Bronchial epithelial cell (primary cell): ENCODE data around the gene CA11. TPM values are rescaled to one million over a fixed set of nuclear protein-coding genes. Genes with fewer than 3 reads are reported as not detected.

ENCODE experiments used
- DNase-seq: peaks from one replicate; pipeline ENCODE4 v3.0.0-alpha.2; 2010; ENCODE audit warnings: low read depth
- FAIRE-seq: peaks from 2 replicates; lab custom pipeline; 2011; peaks lifted over from hg19 to GRCh38; lab: Jason Lieb, UNC
- H3K27me3 ChIP-seq: 2 replicates; pipeline ENCODE4 v1.5.1; 2011; ENCODE audit warnings: low read length; ENCODE audit not compliant: control insufficient read depth, insufficient read depth
- H3K36me3 ChIP-seq: 2 replicates; pipeline ENCODE4 v1.5.1; 2011; ENCODE audit warnings: low read length; ENCODE audit not compliant: control insufficient read depth, insufficient read depth
- H3K4me3 ChIP-seq: 2 replicates; pipeline ENCODE4 v1.5.1; 2011; ENCODE audit warnings: mild to moderate bottlenecking, low read depth, low read length, control low read depth
- total RNA-seq: library from RNA; depleted of rRNA; stranded (reverse); fragments of >200 nt; gene quantifications from 2 replicates; pipeline ENCODE4 v1.2.1, GENCODE V29; 2014
- TF ChIP-seq, protein P1 (sequence below): IDR thresholded peaks from 2 replicates; pipeline ENCODE4 v1.5.1; 2011; ENCODE audit warnings: mild to moderate bottlenecking, moderate library complexity, low read length, control low read depth, inconsistent platforms; ENCODE audit not compliant: insufficient read depth, severe bottlenecking

The CA11 gene
- total RNA-seq, 1 donor from 2014 or later, result 2.4 TPM

DNA sequence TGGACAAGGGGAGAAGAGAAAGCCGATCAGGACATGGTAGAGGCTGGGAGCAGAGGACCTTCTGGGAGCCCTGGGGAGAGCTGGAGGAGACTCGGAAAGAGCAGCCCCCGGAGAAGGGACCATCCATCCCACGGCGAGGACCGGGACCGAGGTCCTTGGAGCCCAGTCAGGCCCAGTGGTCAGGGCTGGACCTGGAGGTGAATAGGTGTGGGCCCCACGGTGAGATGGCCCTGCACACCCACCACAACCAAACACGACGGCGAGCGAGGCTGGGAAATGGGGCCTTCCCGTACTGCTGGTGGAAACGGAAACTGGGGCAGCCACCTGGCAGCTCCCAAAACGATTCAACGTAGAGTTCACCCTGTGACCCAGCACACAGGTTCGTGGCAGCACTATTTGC, 30.5 kb upstream of the CA11 start:
- FAIRE-seq (no peak), DNase-seq (no peak)
- TF ChIP-seq, protein P1, sequence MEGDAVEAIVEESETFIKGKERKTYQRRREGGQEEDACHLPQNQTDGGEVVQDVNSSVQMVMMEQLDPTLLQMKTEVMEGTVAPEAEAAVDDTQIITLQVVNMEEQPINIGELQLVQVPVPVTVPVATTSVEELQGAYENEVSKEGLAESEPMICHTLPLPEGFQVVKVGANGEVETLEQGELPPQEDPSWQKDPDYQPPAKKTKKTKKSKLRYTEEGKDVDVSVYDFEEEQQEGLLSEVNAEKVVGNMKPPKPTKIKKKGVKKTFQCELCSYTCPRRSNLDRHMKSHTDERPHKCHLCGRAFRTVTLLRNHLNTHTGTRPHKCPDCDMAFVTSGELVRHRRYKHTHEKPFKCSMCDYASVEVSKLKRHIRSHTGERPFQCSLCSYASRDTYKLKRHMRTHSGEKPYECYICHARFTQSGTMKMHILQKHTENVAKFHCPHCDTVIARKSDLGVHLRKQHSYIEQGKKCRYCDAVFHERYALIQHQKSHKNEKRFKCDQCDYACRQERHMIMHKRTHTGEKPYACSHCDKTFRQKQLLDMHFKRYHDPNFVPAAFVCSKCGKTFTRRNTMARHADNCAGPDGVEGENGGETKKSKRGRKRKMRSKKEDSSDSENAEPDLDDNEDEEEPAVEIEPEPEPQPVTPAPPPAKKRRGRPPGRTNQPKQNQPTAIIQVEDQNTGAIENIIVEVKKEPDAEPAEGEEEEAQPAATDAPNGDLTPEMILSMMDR, result no peak
- H3K4me3 ChIP-seq, result no peak overlapping the region
- H3K27me3 ChIP-seq, result no peaks in the 10 kb centered on the region
- no peaks in the 10 kb centered on the region for H3K36me3 ChIP-seq

DNA sequence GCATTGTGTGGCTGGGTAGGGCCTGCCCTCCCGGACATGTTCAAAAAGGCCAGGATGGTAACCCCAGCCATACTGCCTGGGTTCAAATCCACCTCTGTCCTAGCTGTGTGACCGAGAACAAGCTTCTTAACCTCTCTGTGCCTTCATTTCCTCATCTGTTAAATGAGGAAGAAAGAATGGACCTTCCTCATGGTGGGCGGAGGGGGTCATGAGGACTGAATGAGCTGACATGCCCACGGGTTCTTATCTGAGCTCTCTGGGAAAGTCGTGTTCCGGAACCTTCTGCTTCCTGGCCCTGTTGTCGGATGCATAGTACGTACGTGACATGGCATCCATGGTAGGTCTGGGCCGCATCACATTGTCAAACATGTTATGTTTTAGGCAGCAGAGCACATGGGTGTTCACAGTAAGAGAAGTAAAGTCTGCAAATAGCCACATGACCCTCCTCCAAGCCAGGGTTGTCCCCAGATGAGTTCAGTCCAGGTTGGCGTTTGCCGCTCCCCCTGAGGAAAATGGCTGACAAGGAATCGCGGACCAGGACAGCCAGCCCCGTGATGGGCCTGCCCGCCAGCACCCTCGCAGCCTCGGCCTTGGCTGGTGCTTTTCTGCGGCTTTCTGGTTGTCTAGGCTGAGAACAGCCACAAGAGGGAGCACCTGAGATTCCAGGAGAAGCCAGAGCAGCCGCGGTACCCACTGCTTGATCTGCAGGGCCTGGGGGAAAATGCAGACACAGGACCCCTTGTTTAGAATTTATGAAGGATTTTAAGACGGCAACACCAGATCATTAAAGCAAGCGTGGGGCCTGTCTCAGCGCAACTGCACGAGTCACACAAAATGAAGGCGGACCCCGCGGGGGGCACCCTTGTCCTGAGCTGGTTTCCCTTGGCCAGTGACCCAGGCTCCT, 29.2 kb upstream of the CA11 start:
- no peak for FAIRE-seq

DNA sequence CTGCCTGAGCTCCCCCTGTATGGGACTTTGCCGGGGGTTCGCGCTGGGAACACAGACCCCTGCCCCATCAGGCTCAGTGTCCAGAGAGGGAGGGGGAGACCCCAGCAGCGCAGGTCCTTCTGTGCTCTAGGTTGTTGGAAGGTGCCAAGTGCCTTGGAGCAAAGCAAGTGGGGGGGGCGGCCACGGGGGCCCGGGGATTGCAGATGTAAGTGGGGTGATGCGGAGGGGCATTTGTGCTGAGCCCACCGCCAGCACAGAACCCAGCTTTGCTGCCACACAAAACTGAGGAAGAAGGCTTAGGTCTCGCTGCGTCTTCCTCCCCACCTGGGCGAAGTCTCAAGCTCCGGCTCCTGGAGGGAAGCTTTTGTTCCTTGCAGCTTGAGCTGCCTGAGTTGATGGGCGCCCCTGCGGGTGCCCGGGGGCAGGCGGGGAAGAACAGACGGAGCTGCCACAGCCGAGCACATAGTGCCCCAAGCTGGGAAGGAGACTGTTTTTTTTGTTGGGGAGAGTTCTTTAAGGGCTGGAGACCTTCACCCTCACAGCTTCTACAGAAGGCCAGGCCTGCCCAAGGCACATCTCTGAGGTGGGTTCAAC, 28.3 kb upstream of the CA11 start:
- TF ChIP-seq, protein P1, result no peak
- no peak for DNase-seq
- no peak for FAIRE-seq
- no peaks in the 10 kb centered on the region for H3K36me3 ChIP-seq
- H3K4me3 ChIP-seq, result no peak overlapping the region
- H3K27me3 ChIP-seq, result no peaks in the 10 kb centered on the region

More for the DNA sequence above, 29.2 kb upstream of the CA11 start:
- TF ChIP-seq, protein P1, result peak; percentile 90
- Histone ChIP-seq H3K36me3 (no peaks in the 10 kb centered on the region), H3K4me3 (no peak overlapping the region), H3K27me3 (no peaks in the 10 kb centered on the region)
- DNase-seq, result peak; percentile 58

DNA sequence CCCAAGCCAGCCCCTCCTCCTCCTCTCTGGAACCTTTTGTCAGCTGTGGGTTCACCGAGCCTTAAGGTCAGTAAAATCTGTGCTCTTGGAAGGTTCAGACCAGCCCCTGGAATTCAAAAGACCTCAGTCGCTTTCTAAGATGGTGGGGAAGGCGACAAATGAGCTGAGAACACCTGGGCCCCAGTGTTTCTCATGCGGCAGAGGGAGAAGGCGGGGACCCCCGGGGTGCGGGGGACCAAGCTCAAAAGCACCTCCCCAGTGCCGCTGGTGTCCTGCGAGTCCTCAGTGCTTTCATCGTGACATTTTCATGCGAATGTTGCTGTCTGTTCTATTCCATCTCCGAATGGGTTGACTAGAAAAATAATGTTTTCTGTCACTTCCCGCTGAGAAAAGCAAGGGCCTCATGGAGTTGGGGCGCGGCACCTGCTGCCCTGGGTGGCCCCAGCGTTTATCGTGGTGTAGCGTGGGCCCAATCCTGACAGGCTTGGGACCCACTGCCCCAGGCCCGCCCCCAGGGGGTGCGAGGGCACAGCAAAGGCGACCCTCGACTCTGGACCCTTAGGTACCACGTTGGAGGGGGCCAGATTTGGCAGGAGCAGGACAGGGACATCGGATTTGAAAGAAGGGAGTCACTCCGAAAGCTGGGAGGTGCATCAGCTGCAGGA, 27.6 kb upstream of the CA11 start:
- no peaks in the 10 kb centered on the region for H3K36me3 ChIP-seq
- no peak for DNase-seq
- H3K4me3 ChIP-seq, result no peak overlapping the region
- FAIRE-seq, result no peak
- H3K27me3 ChIP-seq, result no peaks in the 10 kb centered on the region
- TF ChIP-seq, protein P1, result no peak

DNA sequence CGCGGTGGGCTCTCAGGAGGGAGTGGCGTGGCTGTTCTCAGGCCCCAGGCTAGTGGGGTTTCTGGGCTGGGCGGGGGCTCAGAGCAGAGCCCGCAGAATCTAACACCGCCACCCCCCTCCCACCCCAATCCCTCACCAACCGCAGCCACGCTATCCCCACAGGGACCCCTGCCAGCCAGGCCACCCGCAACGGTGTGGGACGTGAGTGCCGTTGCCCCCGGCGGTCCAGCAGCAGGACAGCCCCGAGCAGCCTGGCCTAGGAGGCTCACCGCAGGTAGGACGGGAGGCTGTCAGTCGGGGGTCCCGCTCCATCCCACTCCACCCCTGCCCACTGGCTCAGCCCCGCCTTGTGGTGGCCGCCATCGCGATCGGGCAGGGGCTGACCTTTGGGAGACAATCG, 27.0 kb upstream of the CA11 start, which contains the start of gene NTN5:
Gene NTN5, minus strand, starts transcription at position 24 of the 400 bp plus-strand sequence. CDS start 2,031 bp downstream, outside the sequence.
- TF ChIP-seq, protein P1, result no peak
- Histone ChIP-seq H3K36me3 (no peaks in the 10 kb centered on the region), H3K4me3 (no peak within 1 kb of the TSS), H3K27me3 (no peaks in the 10 kb centered on the region)
- DNase-seq, result no peak
- FAIRE-seq, result no peak
